ENCODE data around the gene ATP6V0D1. TPM values are rescaled to one million over a fixed set of nuclear protein-coding genes. Genes with fewer than 3 reads are reported as not detected.
A peak's percentile ranks its signal among the peaks of the same experiment; 100 is the strongest.

Gene ATP6V0D1
- total RNA-seq, 2 donors from 2014 or later: 53.7 to 102 TPM

DNA sequence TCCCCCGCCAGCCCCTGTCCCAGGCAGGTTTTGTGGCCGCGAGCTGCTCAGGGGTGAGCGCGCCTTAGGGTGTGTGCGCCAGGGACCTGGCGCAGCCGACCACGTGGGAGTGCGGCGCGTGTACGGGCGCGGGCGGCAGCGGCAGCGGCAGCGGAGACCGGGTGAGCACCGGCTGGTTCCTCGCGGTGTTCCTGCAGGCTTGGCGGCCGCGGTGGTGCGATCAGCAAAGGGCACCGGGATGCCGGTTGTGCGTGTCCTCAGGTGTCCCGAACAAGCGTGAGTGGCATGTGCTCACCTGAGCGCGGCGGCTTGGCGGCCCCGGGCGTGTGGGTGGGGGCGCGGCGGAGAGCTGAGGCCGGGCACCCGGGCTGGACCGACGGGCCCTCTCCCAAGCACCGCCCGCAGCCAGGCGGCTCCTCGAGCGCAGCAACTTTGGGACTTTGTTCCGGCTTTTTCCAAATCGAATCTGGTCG lies 50.4 kb downstream of the ATP6V0D1 start:
- peak overlapping the region; percentile 68 to 90 (median 88) for H3K27ac ChIP-seq
- intact Hi-C loops (cut with DNase I): no loop called here
- H3K4me3 ChIP-seq: peak overlapping the region; percentile 1 to 11
- DNase-seq (no peak), ATAC-seq (peak; percentile 49)
- WGBS, 2 donors: 0% methylated on average over 53 of the region's 53 CpGs; no CpG with 5 or more reads in 1 of the 2 donors
- H3K9me3 ChIP-seq: no peaks in the 10 kb centered on the region
- no peaks in the 10 kb centered on the region for H3K27me3 ChIP-seq
- TF ChIP-seq POLR2A (IDR thresholded peaks at IDR 0.05): peak; percentile 11 to 53 (median 46)
- TF ChIP-seq, protein P1, sequence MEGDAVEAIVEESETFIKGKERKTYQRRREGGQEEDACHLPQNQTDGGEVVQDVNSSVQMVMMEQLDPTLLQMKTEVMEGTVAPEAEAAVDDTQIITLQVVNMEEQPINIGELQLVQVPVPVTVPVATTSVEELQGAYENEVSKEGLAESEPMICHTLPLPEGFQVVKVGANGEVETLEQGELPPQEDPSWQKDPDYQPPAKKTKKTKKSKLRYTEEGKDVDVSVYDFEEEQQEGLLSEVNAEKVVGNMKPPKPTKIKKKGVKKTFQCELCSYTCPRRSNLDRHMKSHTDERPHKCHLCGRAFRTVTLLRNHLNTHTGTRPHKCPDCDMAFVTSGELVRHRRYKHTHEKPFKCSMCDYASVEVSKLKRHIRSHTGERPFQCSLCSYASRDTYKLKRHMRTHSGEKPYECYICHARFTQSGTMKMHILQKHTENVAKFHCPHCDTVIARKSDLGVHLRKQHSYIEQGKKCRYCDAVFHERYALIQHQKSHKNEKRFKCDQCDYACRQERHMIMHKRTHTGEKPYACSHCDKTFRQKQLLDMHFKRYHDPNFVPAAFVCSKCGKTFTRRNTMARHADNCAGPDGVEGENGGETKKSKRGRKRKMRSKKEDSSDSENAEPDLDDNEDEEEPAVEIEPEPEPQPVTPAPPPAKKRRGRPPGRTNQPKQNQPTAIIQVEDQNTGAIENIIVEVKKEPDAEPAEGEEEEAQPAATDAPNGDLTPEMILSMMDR (IDR thresholded peaks at IDR 0.05): peak in 3 of 7 experiments; percentile 15 to 31 (median 21)
- peaks cover 35% of the 10 kb centered on the region for H3K4me1 ChIP-seq
- no peaks in the 10 kb centered on the region for H3K36me3 ChIP-seq (replicated peaks in 1 of 2; ENCODE audit: insufficient read depth in 1 of 2, low read depth in 2 of 2)

- ATAC-seq (no peak), DNase-seq (no peak)
- Histone ChIP-seq H3K27ac (peak overlapping the region; percentile 68 to 90 (median 88)), H3K4me1 (peaks cover 38% of the 10 kb centered on the region), H3K36me3 (replicated peaks in 1 of 2; ENCODE audit: insufficient read depth in 1 of 2, low read depth in 2 of 2) (no peaks in the 10 kb centered on the region), H3K4me3 (peak overlapping the region in 1 of 2 donors; percentile 1), H3K27me3 (no peaks in the 10 kb centered on the region), H3K9me3 (no peaks in the 10 kb centered on the region)
- 43% methylated on average over 13 of the region's 13 CpGs; no CpG with 5 or more reads in 1 of the 2 donors for WGBS, 2 donors
- no peak for TF ChIP-seq POLR2A (IDR thresholded peaks at IDR 0.05)
- TF ChIP-seq, protein P1 (IDR thresholded peaks at IDR 0.05): no peak
- intact Hi-C loops (cut with DNase I): loop anchor here (5.0 kb wide), 1 partner anchor 37 kb away; no protein-coding TSS in a partner anchor
These were observed 51.0 kb downstream of the ATP6V0D1 start for GRCh38 chr16:67429799-67430503.

- no peak for DNase-seq
- Histone ChIP-seq H3K27me3 (no peaks in the 10 kb centered on the region), H3K9me3 (no peaks in the 10 kb centered on the region), H3K36me3 (replicated peaks in 1 of 2; ENCODE audit: insufficient read depth in 1 of 2, low read depth in 2 of 2) (no peaks in the 10 kb centered on the region), H3K4me1 (peaks cover 46% of the 10 kb centered on the region), H3K4me3 (no peak overlapping the region), H3K27ac (no peak overlapping the region)
- WGBS, 2 donors: 91 to 92% methylated on average over 3 of the region's 3 CpGs
- no peak for ATAC-seq
- TF ChIP-seq POLR2A (IDR thresholded peaks at IDR 0.05): no peak
- TF ChIP-seq, protein P1 (IDR thresholded peaks at IDR 0.05): no peak
- intact Hi-C loops (cut with DNase I): loop anchor here (5.0 kb wide), 1 partner anchor 38 kb away; no protein-coding TSS in a partner anchor
These were observed 51.7 kb downstream of the ATP6V0D1 start for GRCh38 chr16:67429053-67429798.

DNA sequence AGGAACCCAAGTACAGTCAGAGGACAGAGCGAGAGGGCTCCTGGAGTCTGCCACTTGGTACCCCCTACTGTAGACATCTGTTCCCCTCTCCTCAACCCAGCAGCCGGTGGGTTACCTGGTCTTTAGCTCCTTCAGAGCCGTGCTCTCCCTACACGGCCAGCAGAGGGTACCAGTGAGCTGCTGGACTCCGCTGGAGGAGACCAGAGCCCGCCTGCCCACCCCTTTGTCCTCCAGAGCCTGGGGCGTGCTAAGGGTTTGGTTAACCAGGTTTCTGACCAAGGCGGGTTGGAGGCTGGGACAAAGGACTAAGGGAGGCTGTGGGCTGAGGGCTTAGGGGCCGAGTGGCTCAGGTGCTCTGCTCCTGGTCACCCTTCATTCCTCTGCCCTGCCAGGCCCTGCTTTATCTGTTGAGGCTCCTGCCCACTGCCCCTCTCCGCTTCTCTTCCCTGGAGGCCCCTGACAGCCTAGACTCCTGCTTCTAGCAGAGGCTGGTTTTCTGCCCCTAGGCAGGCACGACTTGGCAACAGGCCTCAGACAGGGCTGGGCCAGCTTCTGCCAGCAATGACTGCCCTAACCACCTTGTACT lies 52.7 kb downstream of the ATP6V0D1 start:
- Histone ChIP-seq H3K27me3 (no peaks in the 10 kb centered on the region), H3K4me1 (peaks cover 55% of the 10 kb centered on the region), H3K36me3 (replicated peaks in 1 of 2; ENCODE audit: insufficient read depth in 1 of 2, low read depth in 2 of 2) (no peaks in the 10 kb centered on the region), H3K9me3 (no peaks in the 10 kb centered on the region), H3K4me3 (no peak overlapping the region), H3K27ac (no peak overlapping the region)
- 10 to 14% methylated on average over 8 to 11 of the region's 11 CpGs for WGBS, 2 donors
- DNase-seq (peak; percentile 82 to 87 (median 86)), ATAC-seq (peak; percentile 53)
- TF ChIP-seq, protein P1 (IDR thresholded peaks at IDR 0.05): peak; percentile 78 to 93 (median 90)
- no peak for TF ChIP-seq POLR2A (IDR thresholded peaks at IDR 0.05)
- intact Hi-C loops (cut with DNase I): loop anchor here (5.0 kb wide), 1 partner anchor 39 kb away; no protein-coding TSS in a partner anchor
